GM12878 (cell line): ENCODE data around the gene LAIR1. TPM values are rescaled to one million over a fixed set of nuclear protein-coding genes. Genes with fewer than 3 reads are reported as not detected.
A peak's percentile ranks its signal among the peaks of the same experiment; 100 is the strongest.

Source experiments
- ATAC-seq: fragments of 200-7000 bp; cut with Tn5 transposase; 3 replicates; pipeline ENCODE4 v1.9.1; 2020; ENCODE audit warnings: mild to moderate bottlenecking, moderate library complexity
- BruUV-seq: library from RNA; stranded (reverse); fragments of 400-500 nt; replicated peaks from 2 replicates; lab custom pipeline; 2021; lab: Mats Ljungman, UMichigan
- CTCF ChIA-PET: fragments of 300-600 bp; sonication (Branson Sonifier 250); formaldehyde crosslinking; extraction: SDS; loops from one replicate; lab custom pipeline; 2021; ENCODE audit warnings: inconsistent platforms; lab: Yijun Ruan, JAX
- POLR2A ChIA-PET: fragments of 350-600 bp; formaldehyde crosslinking; extraction: SDS; loops from one replicate; lab custom pipeline; 2021; ENCODE audit warnings: inconsistent platforms; lab: Charles Lee
- RAD21 ChIA-PET: fragments of 300-600 bp; sonication (Branson Sonifier 250); formaldehyde crosslinking; loops from one replicate; lab custom pipeline; 2023; ENCODE audit warnings: antibody characterized with exemption; ENCODE audit not compliant: unreplicated experiment; lab: Charles Lee
- SMC1A ChIA-PET: fragments of 300-600 bp; sonication (Branson Sonifier 250); formaldehyde crosslinking; loops from one replicate; lab custom pipeline; 2023; ENCODE audit not compliant: unreplicated experiment, uncharacterized antibody; lab: Charles Lee
- DNase-seq: peaks from one replicate; pipeline ENCODE4 v3.0.0-alpha.2; 2011; ENCODE audit warnings: low read depth, low spot score
- FAIRE-seq: peaks from 3 replicates; lab custom pipeline; 2011; peaks lifted over from hg19 to GRCh38; lab: Jason Lieb, UNC
- H2AFZ ChIP-seq: 2 replicates; pipeline ENCODE4 v1.6.0; 2011; ENCODE audit warnings: low read depth, low read length, control low read depth; ENCODE audit not compliant: control insufficient read depth
- H3K27ac ChIP-seq: 2 replicates; pipeline ENCODE4 v1.5.1; 2011; ENCODE audit warnings: control low read depth; ENCODE audit not compliant: control insufficient read depth, insufficient read depth
- H3K27me3 ChIP-seq, 2 experiments: replicated peaks in 1 of 2; 2 replicates each; pipeline versions ENCODE4 v1.6.0 to v1.6.1; 2011; ENCODE audit warnings: low read length in 1 of 2; ENCODE audit not compliant: control insufficient read depth in 2 of 2, insufficient read depth in 2 of 2
- H3K36me3 ChIP-seq, 2 experiments: 2 replicates each; pipeline ENCODE4 v1.5.1; 2011; ENCODE audit warnings: low read length in 1 of 2; ENCODE audit not compliant: control insufficient read depth in 2 of 2, insufficient read depth in 2 of 2
- H3K4me1 ChIP-seq: 2 replicates; pipeline ENCODE4 v1.6.1; 2011; ENCODE audit warnings: mild to moderate bottlenecking, low read length, moderate library complexity, mixed read lengths; ENCODE audit not compliant: control insufficient read depth, insufficient read depth
- H3K4me2 ChIP-seq: 2 replicates; pipeline ENCODE4 v1.6.0; 2011; ENCODE audit warnings: control low read depth; ENCODE audit not compliant: control insufficient read depth, insufficient read depth
- H3K4me3 ChIP-seq: fragments of 200-600 bp; sonication (generic); 2 replicates; pipeline ENCODE4 v1.5.1; 2016
- H3K79me2 ChIP-seq: 2 replicates; pipeline ENCODE4 v1.6.0; 2011; ENCODE audit warnings: low read length; ENCODE audit not compliant: control insufficient read depth, insufficient read depth
- H3K9ac ChIP-seq: 2 replicates; pipeline ENCODE4 v1.8.0; 2011; ENCODE audit warnings: low read length, control low read depth, mixed read lengths; ENCODE audit not compliant: control insufficient read depth, insufficient read depth
- H3K9me3 ChIP-seq: replicated peaks from 3 replicates; pipeline ENCODE4 v1.5.1; 2011; ENCODE audit warnings: mild to moderate bottlenecking, low read length; ENCODE audit not compliant: control insufficient read depth, insufficient read depth
- H4K20me1 ChIP-seq: 2 replicates; pipeline ENCODE4 v1.6.0; 2011; ENCODE audit not compliant: control insufficient read depth, insufficient read depth
- EED ChIP-seq: sonication (generic); IDR thresholded peaks from 2 replicates; pipeline ENCODE4 v1.6.1; 2016; ENCODE audit warnings: antibody characterized with exemption, low read depth
- IRF5 ChIP-seq: fragments of 450-650 bp; IDR thresholded peaks from 2 replicates; pipeline ENCODE4 v1.6.1; 2017; ENCODE audit warnings: borderline replicate concordance
- KDM1A ChIP-seq: fragments of 200-600 bp; sonication (generic); IDR thresholded peaks from 2 replicates; pipeline ENCODE4 v1.6.1; 2016; ENCODE audit warnings: borderline replicate concordance
- NKRF ChIP-seq: fragments of 450-650 bp; conservative IDR thresholded peaks from 2 replicates; pipeline ENCODE4 v1.6.1; 2017; ENCODE audit warnings: mild to moderate bottlenecking, moderate library complexity
- PAX5 ChIP-seq: IDR thresholded peaks from 2 replicates; pipeline ENCODE4 v1.6.1; 2011; ENCODE audit warnings: low read depth, low read length, borderline replicate concordance
- POU2F2 ChIP-seq: IDR thresholded peaks from 3 replicates; pipeline ENCODE4 v1.6.1; 2011; ENCODE audit warnings: low read depth, mild to moderate bottlenecking, low read length, borderline replicate concordance
- RELA ChIP-seq: fragments of 450-650 bp; IDR thresholded peaks from 2 replicates; pipeline ENCODE4 v1.8.0; 2014; ENCODE audit warnings: borderline replicate concordance; ENCODE audit not compliant: partially characterized antibody
- SPI1 ChIP-seq: IDR thresholded peaks from 2 replicates; pipeline ENCODE4 v1.6.1; 2011; ENCODE audit warnings: low read depth, mild to moderate bottlenecking, low read length, moderate library complexity, borderline replicate concordance; ENCODE audit not compliant: insufficient read depth
- ZSCAN29 ChIP-seq: fragments of 450-650 bp; IDR thresholded peaks from 2 replicates; pipeline ENCODE4 v1.6.1; 2017; ENCODE audit warnings: mild to moderate bottlenecking, moderate library complexity
- WGBS: methylation state at CpG from one replicate; pipeline ENCODE4 v1.1.6; 2016; ENCODE audit warnings: low lambda C conversion rate; ENCODE audit not compliant: insufficient replicate concordance, insufficient coverage; ENCODE audit errors: missing lambda C conversion rate; 5-methylcytosine and 5-hydroxymethylcytosine counted together
- in situ Hi-C: fragments of 300-500 bp; cut with MboI; formaldehyde crosslinking; loops from 9 replicates; pipeline ENCODE4 v1.14.3; 2018; ENCODE audit warnings: mixed read lengths
- intact Hi-C: fragments of 100-400 bp; cut with micrococcal nuclease; formaldehyde crosslinking; loops from one replicate; pipeline ENCODE4 v1.14.2; 2022; ENCODE audit not compliant: unreplicated experiment
- polyA plus RNA-seq, 11 experiments: library from polyadenylated mRNA; depleted of rRNA in 4 of 11; unstranded in 6 of 11; stranded (reverse) in 5 of 11; fragments of >200 nt; fragmentation: Nextera tagmentation in 4 of 11; fragmentation: Illumina TruSeq in 1 of 11; extraction: Ambion mirVana in 4 of 11; extraction: Trizol in 1 of 11; gene quantifications; 1 replicate in 1 of 11; 2 replicates in 10 of 11; pipeline versions ENCODE4 v1.2.1 to v1.2.3, GENCODE V29; 2011 to 2016; ENCODE audit warnings: inconsistent platforms in 2 of 11, missing spikeins in 2 of 11, low read depth in 1 of 11
- total RNA-seq, 4 experiments: library from RNA; depleted of rRNA in 3 of 4; stranded (reverse); fragments of >200 nt in 3 of 4; fragmentation: Illumina TruSeq in 1 of 4; extraction: Trizol in 1 of 4; gene quantifications; 2 replicates each; pipeline versions ENCODE4 v1.2.1 to v1.2.3, GENCODE V29; 2013 to 2021

The LAIR1 gene
- total and polyA plus RNA-seq, 10 of the 15 experiments (the other 5 are each of a cell fraction or from before 2014, with no cell fraction given), result 8.6 to 58.2 (median 35.3) TPM

- RAD21 ChIA-PET, result no interaction called here
- no peak within 1 kb of the TSS for H3K4me3 ChIP-seq
- no peaks in the 10 kb centered on the region for H3K36me3 ChIP-seq
- H3K4me1 ChIP-seq, result no peaks in the 10 kb centered on the region
- no peak within 1 kb of the TSS for H3K27ac ChIP-seq
- no peak within 1 kb of the TSS for H2AFZ ChIP-seq
- intact Hi-C loops, result no loop called here
- DNase-seq (no peak), ATAC-seq (peak; percentile 86), FAIRE-seq (no peak)
- H3K9me3 ChIP-seq, result no peaks in the 10 kb centered on the region
- H3K79me2 ChIP-seq, result no peaks in the 10 kb centered on the region
- no peak within 1 kb of the TSS for H3K9ac ChIP-seq
- POLR2A ChIA-PET, result no interaction called here
- SMC1A ChIA-PET, result interaction anchor here (0.7 to 1.9 kb wide), 2 partner anchors 9 to 46 kb away, joined by 3 to 4 read pairs; no protein-coding TSS in a partner anchor
- no peaks in the 10 kb centered on the region for H4K20me1 ChIP-seq
- BruUV-seq, result no TSS peak
- WGBS, result 16% methylated on average over 12 of the region's 13 CpGs
- TF ChIP-seq SPI1 (peak; percentile 78; the same call in 1 of the 2 replicates), NKRF (no peak), IRF5 (no peak), EED (peak; percentile 45; the same call in 1 of the 2 replicates), RELA (no peak), PAX5 (no peak), ZSCAN29 (no peak), POU2F2 (no peak), KDM1A (no peak)
- in situ Hi-C loops, result no loop called here
- no peaks in the 10 kb centered on the region for H3K27me3 ChIP-seq
- H3K4me2 ChIP-seq, result no peak within 1 kb of the TSS
- CTCF ChIA-PET, result interaction anchor here (0.7 to 1.8 kb wide), 2 partner anchors 79 to 96 kb away, joined by 3 to 4 read pairs; no protein-coding TSS in a partner anchor
These were observed 52.0 kb downstream of the LAIR1 start, which contains the start of gene LILRA5 for GRCh38 chr19:54312436-54313377. LILRA5 (minus strand) TSS chr19:54313166; CDS start chr19:54313019, 147 bp downstream.
